ENCODE measurements around the gene SLC52A1. TPM values are rescaled to one million over a fixed set of nuclear protein-coding genes. Genes with fewer than 3 reads are reported as not detected.
A peak's percentile ranks its signal among the peaks of the same experiment; 100 is the strongest.

The SLC52A1 gene
- polyA plus RNA-seq (2011; rRNA removed) (1.4 and 1.9 TPM in 2 replicates), polyA plus RNA-seq (2017; fragmentation: RNase III; extraction: RNeasy Plus Mini Kit Qiagen cat#74134 plus additional on column Dnase treatment) (1.0 to 1.4 TPM (median 1.3 TPM) in 3 replicates), polyA minus RNA-seq (2011; rRNA and poly(A)+ RNA removed) (1.5 and 1.7 TPM in 2 replicates)
- 0.63 and 0.87 TPM in 2 replicates for polyA plus RNA-seq (2012; cell fraction: cytosol; rRNA removed)
- 3.2 and 3.4 TPM in 2 replicates for polyA plus RNA-seq (2012; cell fraction: nucleus; rRNA removed)

DNA sequence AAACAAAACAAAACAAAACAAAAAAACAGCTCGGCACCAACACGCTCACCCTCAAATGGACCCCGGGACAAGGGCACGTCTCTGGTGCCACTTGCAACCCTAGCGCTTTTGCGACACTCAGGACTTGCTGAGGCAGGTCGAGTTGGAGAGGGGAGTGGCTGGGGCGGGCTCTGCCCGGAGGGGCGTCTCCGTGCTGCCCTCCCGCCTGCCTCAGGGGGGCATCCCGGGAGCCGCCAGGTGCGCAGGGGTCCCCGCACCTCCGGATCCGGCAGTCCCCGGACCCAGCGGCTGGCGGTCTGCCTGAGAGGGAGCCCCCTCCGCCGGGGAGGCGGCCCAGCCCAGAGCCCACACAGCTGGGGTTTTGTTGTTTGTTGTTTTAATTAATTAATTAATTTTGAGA, at the start of gene SLC52A1:
Gene SLC52A1 (minus strand): TSS at position 112 of the 400 bp plus-strand sequence. CDS start 820 bp downstream, outside the sequence.
- Histone ChIP-seq H3K27ac (peak within 1 kb of the TSS; percentile 14 to 81; a peak in 4 of 6 replicates), H3K4me1 (peaks cover 3% of the 10 kb centered on the region; the same call in 1 of the 3 replicates), H3K9me3 (no peaks in the 10 kb centered on the region), H3K4me3 (peak within 1 kb of the TSS; percentile 44), H3K4me2 (peak within 1 kb of the TSS; percentile 77)
- POLR2A ChIA-PET = interaction anchor here (1.4 to 1.7 kb wide), 3 partner anchors 10 to 68 kb away, joined by 5 to 8 read pairs (median 8); partner anchors contain the start of gene SPAG7
- DNase-seq (ENCODE audit: low read depth in 1 of 2, low spot score in 1 of 2) = peak; percentile 47 to 51
- CTCF ChIA-PET = interaction anchor here (0.6 to 4.7 kb wide), 6 partner anchors 13 to 320 kb away, joined by 3 to 23 read pairs (median 7); partner anchors contain the start of genes CAMTA2 and ZNF594
- peak; percentile 55 to 65 for ATAC-seq
- TF ChIP-seq ESRRA (IDR thresholded peaks at IDR 0.05; ENCODE audit: borderline replicate concordance, low read length) (no peak), MAFK (IDR thresholded peaks at IDR 0.05; ENCODE audit: partially characterized antibody) (peak; percentile 16)
- WGBS (ENCODE audit: missing lambda C conversion rate) = 4% methylated on average over 19 of the region's 24 CpGs
- FAIRE-seq = no peak

DNA sequence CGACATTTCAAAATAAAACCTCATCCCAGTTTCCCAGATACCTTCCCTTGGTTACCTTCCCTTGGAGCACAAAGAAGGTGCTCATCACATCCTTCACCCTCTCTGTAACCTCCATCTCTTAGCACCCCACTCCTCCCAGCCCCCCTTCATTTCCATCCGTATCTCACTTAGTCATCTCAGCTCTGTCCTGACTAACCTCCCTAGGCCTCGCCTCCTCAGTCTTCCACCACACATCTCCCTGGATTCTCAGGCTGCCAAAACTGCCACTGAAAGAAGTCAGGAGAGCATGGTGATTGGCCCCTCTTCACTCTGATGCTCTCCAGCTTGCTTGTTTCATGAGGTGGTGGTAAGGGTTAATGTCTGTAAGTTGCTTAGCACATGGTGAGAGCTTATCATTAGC, 45.4 kb upstream of the SLC52A1 start:
- CTCF ChIA-PET = interaction anchor here (0.6 to 1.6 kb wide), 5 partner anchors 21 to 112 kb away, joined by 3 to 4 read pairs (median 4); partner anchors contain the start of gene ZNF594

DNA sequence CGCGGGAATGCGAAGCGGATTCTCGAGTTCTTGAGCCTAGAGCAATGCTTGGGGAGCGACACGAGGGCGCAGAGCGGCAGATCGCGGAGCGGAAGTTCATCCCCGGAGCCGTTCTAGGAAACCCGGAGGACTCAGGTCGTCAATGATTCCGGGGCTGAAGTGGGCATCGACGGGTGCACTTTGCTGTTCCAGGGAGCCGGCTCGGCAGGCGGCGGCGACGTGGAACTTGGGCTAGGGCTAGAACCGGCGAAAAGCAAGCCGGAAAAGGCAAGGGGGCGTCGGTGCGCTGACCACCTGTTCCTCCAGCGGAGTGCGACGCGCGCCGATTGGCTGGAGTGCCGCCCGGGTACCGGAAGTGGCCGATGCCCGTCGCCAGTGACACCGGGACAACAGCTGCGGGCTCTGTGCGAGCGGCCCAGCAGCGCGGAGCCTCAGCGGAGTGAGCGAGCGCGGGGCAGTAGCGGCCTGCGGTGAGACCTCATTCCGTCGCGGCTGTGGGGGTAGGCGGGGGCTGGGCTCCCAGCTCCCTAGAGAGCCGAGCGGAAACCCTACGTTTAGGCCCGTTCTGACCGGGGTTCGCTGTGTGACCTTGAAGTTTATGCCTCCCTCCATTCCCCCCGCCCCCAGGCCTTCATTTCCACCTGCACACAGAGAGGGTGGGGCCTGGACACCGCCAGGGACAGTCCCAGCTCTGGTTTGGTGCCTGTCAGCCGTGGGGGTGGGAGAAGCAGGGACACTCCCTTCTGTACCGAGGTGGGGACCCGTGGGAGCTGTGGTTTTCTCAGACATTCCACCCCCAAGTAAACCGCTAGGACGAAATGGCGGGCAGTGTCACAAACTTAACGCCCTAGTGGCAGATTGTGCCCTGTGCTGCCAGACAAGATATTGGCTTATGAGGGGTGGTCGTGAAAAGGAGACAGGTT, 43.1 kb upstream of the SLC52A1 start, which contains the start of gene ZFP3:
Gene ZFP3 (plus strand): TSS at position 362 of the 923 bp plus-strand sequence. CDS start 13,038 bp downstream, outside the sequence.
- WGBS (ENCODE audit: missing lambda C conversion rate) = 17% methylated on average over 47 of the region's 75 CpGs
- Histone ChIP-seq H3K9me3 (peaks cover 67% of the 10 kb centered on the region), H3K4me3 (peak within 1 kb of the TSS; percentile 61), H3K27ac (peak within 1 kb of the TSS; percentile 67 to 87), H3K4me1 (no peaks in the 10 kb centered on the region), H3K4me2 (peak within 1 kb of the TSS; percentile 78)
- ATAC-seq (peak; percentile 96 to 98), FAIRE-seq (no peak), DNase-seq (ENCODE audit: low read depth in 1 of 2, low spot score in 1 of 2) (peak; percentile 70 to 92)
- CTCF ChIA-PET = interaction anchor here (0.6 to 1.6 kb wide), 6 partner anchors 11 to 114 kb away, joined by 3 to 6 read pairs (median 4); no protein-coding TSS in a partner anchor
- POLR2A ChIA-PET = interaction anchor here (1.0 kb wide), 1 partner anchor 111 kb away, joined by 3 read pairs; the partner anchor contains the start of gene SPAG7
- TF ChIP-seq HOXB5 (CRISPR knock-in tag; IDR thresholded peaks at IDR 0.05) = peak; percentile 79; the same call in 1 of the 2 replicates
- TF ChIP-seq, protein P1, sequence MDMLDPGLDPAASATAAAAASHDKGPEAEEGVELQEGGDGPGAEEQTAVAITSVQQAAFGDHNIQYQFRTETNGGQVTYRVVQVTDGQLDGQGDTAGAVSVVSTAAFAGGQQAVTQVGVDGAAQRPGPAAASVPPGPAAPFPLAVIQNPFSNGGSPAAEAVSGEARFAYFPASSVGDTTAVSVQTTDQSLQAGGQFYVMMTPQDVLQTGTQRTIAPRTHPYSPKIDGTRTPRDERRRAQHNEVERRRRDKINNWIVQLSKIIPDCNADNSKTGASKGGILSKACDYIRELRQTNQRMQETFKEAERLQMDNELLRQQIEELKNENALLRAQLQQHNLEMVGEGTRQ (IDR thresholded peaks at IDR 0.05) = peak; percentile 36; the same call in 1 of the 2 replicates
- TF ChIP-seq NPAS2 (CRISPR knock-in tag; IDR thresholded peaks at IDR 0.05; ENCODE audit: borderline replicate concordance) = peak; percentile 58; the same call in 1 of the 2 replicates
- TF ChIP-seq, protein P2, sequence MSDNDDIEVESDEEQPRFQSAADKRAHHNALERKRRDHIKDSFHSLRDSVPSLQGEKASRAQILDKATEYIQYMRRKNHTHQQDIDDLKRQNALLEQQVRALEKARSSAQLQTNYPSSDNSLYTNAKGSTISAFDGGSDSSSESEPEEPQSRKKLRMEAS (IDR thresholded peaks at IDR 0.05) = peak; percentile 99
- TF ChIP-seq CHD4 (IDR thresholded peaks at IDR 0.05; ENCODE audit: borderline replicate concordance) = no peak
- TF ChIP-seq, protein P3, sequence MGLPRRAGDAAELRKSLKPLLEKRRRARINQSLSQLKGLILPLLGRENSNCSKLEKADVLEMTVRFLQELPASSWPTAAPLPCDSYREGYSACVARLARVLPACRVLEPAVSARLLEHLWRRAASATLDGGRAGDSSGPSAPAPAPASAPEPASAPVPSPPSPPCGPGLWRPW (IDR thresholded peaks at IDR 0.05) = no peak
- TF ChIP-seq TP53 (CRISPR knock-in tag; IDR thresholded peaks at IDR 0.05) = peak; percentile 64; the same call in 1 of the 2 replicates
- TF ChIP-seq JUN (IDR thresholded peaks at IDR 0.05) = peak in 1 of 2 experiments; percentile 31; a peak in 1 of 5 replicates
- no peak for TF ChIP-seq ZNF302 (CRISPR knock-in tag; IDR thresholded peaks at IDR 0.05)
- TF ChIP-seq POLR2A (IDR thresholded peaks at IDR 0.05; ENCODE audit: low read length) = peak; percentile 7
- TF ChIP-seq, protein P4, sequence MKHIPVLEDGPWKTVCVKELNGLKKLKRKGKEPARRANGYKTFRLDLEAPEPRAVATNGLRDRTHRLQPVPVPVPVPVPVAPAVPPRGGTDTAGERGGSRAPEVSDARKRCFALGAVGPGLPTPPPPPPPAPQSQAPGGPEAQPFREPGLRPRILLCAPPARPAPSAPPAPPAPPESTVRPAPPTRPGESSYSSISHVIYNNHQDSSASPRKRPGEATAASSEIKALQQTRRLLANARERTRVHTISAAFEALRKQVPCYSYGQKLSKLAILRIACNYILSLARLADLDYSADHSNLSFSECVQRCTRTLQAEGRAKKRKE (CRISPR knock-in tag; IDR thresholded peaks at IDR 0.05; ENCODE audit: low read depth) = peak; percentile 45; the same call in 1 of the 2 replicates

More for the DNA sequence above, 45.4 kb upstream of the SLC52A1 start:
- FAIRE-seq (no peak), ATAC-seq (no peak), DNase-seq (ENCODE audit: low read depth in 1 of 2, low spot score in 1 of 2) (no peak)
- TF ChIP-seq ZNF302 (CRISPR knock-in tag; IDR thresholded peaks at IDR 0.05) (no peak), HOXA7 (CRISPR knock-in tag; IDR thresholded peaks at IDR 0.05) (no peak), SREBF2 (IDR thresholded peaks at IDR 0.05) (no peak), CBX2 (IDR thresholded peaks at IDR 0.05; ENCODE audit: borderline replicate concordance, low read depth) (no peak)
- TF ChIP-seq, protein P5, sequence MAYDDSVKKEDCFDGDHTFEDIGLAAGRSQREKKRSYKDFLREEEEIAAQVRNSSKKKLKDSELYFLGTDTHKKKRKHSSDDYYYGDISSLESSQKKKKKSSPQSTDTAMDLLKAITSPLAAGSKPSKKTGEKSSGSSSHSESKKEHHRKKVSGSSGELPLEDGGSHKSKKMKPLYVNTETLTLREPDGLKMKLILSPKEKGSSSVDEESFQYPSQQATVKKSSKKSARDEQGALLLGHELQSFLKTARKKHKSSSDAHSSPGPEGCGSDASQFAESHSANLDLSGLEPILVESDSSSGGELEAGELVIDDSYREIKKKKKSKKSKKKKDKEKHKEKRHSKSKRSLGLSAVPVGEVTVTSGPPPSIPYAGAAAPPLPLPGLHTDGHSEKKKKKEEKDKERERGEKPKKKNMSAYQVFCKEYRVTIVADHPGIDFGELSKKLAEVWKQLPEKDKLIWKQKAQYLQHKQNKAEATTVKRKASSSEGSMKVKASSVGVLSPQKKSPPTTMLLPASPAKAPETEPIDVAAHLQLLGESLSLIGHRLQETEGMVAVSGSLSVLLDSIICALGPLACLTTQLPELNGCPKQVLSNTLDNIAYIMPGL (CRISPR knock-in tag; IDR thresholded peaks at IDR 0.05; ENCODE audit: borderline replicate concordance) = no peak
- TF ChIP-seq, protein P6, sequence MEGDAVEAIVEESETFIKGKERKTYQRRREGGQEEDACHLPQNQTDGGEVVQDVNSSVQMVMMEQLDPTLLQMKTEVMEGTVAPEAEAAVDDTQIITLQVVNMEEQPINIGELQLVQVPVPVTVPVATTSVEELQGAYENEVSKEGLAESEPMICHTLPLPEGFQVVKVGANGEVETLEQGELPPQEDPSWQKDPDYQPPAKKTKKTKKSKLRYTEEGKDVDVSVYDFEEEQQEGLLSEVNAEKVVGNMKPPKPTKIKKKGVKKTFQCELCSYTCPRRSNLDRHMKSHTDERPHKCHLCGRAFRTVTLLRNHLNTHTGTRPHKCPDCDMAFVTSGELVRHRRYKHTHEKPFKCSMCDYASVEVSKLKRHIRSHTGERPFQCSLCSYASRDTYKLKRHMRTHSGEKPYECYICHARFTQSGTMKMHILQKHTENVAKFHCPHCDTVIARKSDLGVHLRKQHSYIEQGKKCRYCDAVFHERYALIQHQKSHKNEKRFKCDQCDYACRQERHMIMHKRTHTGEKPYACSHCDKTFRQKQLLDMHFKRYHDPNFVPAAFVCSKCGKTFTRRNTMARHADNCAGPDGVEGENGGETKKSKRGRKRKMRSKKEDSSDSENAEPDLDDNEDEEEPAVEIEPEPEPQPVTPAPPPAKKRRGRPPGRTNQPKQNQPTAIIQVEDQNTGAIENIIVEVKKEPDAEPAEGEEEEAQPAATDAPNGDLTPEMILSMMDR (IDR thresholded peaks at IDR 0.05) = no peak
- TF ChIP-seq, protein P4 (CRISPR knock-in tag; IDR thresholded peaks at IDR 0.05; ENCODE audit: low read depth) = no peak
- POLR2A ChIA-PET = interaction anchor here (1.0 kb wide), 1 partner anchor 11 kb away, joined by 3 read pairs; no protein-coding TSS in a partner anchor
- Histone ChIP-seq H3K9me3 (peaks cover 85% of the 10 kb centered on the region), H3K4me2 (no peak overlapping the region), H3K4me1 (no peaks in the 10 kb centered on the region), H3K27ac (no peak overlapping the region), H3K4me3 (no peak overlapping the region)
- WGBS (ENCODE audit: missing lambda C conversion rate) = 84% methylated on average over 3 of the region's 3 CpGs
